NCI-H2107 (cell line): ENCODE measurements around the gene STRBP.
"Not testable (repeated sequence)": the region's sequence is repeated elsewhere in the genome, so short reads cannot be mapped to it uniquely, and the experiment has no call there.

Experiments
- DNase-seq: peaks from one replicate; lab custom pipeline; 2025; lab: John Stamatoyannopoulos, UW

Gene STRBP

GRCh38 chr9:123283048-123283408 lies 14.6 kb upstream of the STRBP start:
- DNase-seq = no peak

- DNase-seq = no peak
Measured at GRCh38 chr9:123282362-123283047, 14.1 kb upstream of the STRBP start.

GRCh38 chr9:123281659-123282350 lies 13.4 kb upstream of the STRBP start:
- DNase-seq = no peak

- not testable (repeated sequence) for DNase-seq
Measured at GRCh38 chr9:123278879-123279493, 10.6 kb upstream of the STRBP start.

GRCh38 chr9:123278361-123278760 lies 10.0 kb upstream of the STRBP start:
- no peak for DNase-seq

GRCh38 chr9:123276551-123276950 lies 8.2 kb upstream of the STRBP start:
- DNase-seq = no peak

- not testable (repeated sequence) for DNase-seq
Measured at GRCh38 chr9:123271133-123271532, 2.7 kb upstream of the STRBP start.

GRCh38 chr9:123269281-123269680 lies 895 bp upstream of the STRBP start:
- no peak for DNase-seq

GRCh38 chr9:123268199-123268464 lies 254 bp downstream of the STRBP start:
- DNase-seq = no peak

- no peak for DNase-seq
Measured at GRCh38 chr9:123267481-123268198, 746 bp downstream of the STRBP start.

- DNase-seq = no peak
Measured at GRCh38 chr9:123266655-123267399, 1.6 kb downstream of the STRBP start.

- DNase-seq = no peak
Measured at GRCh38 chr9:123265833-123266232, 2.6 kb downstream of the STRBP start.

- no peak for DNase-seq
Measured at GRCh38 chr9:123263227-123263626, 5.2 kb downstream of the STRBP start.

- DNase-seq = no peak
Measured at GRCh38 chr9:123262338-123262737, 6.0 kb downstream of the STRBP start.

GRCh38 chr9:123261006-123261677 lies 7.2 kb downstream of the STRBP start:
- DNase-seq = no peak

- DNase-seq = no peak
Measured at GRCh38 chr9:123260340-123260739, 8.0 kb downstream of the STRBP start.

GRCh38 chr9:123257276-123257675 lies 11.1 kb downstream of the STRBP start:
- DNase-seq = no peak

GRCh38 chr9:123255718-123256117 lies 12.7 kb downstream of the STRBP start:
- DNase-seq = no peak

GRCh38 chr9:123253204-123253603 lies 15.2 kb downstream of the STRBP start:
- DNase-seq = no peak

- no peak for DNase-seq
Measured at GRCh38 chr9:123251741-123252140, 16.6 kb downstream of the STRBP start.

- DNase-seq = no peak
Measured at GRCh38 chr9:123251324-123251723, 17.1 kb downstream of the STRBP start.

- DNase-seq = no peak
Measured at GRCh38 chr9:123250504-123250903, 17.9 kb downstream of the STRBP start.
